Endothelial cell of umbilical vein (primary cell): ENCODE results near the gene BORCS6.
"Not testable (repeated sequence)": the region's sequence is repeated elsewhere in the genome, so short reads cannot be mapped to it uniquely, and the experiment has no call there.

Experiments
- GATA2 ChIP-seq: IDR thresholded peaks from 2 replicates; pipeline ENCODE4 v1.7.0; 2011; ENCODE audit warnings: low read depth, mild to moderate bottlenecking, moderate library complexity, mixed read lengths, low read length; ENCODE audit not compliant: insufficient read length, insufficient read depth
- POLR2A ChIP-seq: IDR thresholded peaks from 2 replicates; pipeline ENCODE4 v1.6.1; 2012; ENCODE audit warnings: low read depth, mild to moderate bottlenecking, control low read depth, low read length
- TF ChIP-seq, protein P1 (sequence below), 2 donors: IDR thresholded peaks; 1 replicate in 1 of 2; 2 replicates in 1 of 2; pipeline ENCODE4 v1.5.1; 2011; ENCODE audit warnings: low read length in 2 of 2, mild to moderate bottlenecking in 2 of 2, moderate library complexity in 2 of 2, control low read depth in 1 of 2, inconsistent platforms in 1 of 2, low read depth in 1 of 2; ENCODE audit not compliant: insufficient read depth in 1 of 2; ENCODE audit errors: extremely low read depth in 1 of 2

DNA sequence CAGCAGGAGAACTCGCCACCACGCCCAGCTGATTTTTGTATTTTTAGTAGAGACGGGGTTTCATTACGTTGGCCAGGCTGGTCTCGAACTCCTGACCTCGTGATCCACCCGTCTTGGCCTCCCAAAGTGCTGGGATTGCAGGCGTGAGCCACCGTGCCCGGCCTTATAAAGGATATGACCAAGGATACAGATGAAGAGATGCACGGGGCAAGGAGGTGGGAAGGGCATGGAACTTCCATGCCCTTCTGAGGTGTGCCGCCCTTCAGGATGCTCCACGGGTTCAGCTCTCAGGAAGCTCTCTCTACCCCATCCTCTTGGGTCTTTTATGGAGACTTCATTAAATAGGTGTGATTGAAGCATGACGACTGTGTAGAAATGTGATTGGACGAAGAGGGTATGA is 24.0 kb upstream of the BORCS6 start:
- TF ChIP-seq, protein P1, sequence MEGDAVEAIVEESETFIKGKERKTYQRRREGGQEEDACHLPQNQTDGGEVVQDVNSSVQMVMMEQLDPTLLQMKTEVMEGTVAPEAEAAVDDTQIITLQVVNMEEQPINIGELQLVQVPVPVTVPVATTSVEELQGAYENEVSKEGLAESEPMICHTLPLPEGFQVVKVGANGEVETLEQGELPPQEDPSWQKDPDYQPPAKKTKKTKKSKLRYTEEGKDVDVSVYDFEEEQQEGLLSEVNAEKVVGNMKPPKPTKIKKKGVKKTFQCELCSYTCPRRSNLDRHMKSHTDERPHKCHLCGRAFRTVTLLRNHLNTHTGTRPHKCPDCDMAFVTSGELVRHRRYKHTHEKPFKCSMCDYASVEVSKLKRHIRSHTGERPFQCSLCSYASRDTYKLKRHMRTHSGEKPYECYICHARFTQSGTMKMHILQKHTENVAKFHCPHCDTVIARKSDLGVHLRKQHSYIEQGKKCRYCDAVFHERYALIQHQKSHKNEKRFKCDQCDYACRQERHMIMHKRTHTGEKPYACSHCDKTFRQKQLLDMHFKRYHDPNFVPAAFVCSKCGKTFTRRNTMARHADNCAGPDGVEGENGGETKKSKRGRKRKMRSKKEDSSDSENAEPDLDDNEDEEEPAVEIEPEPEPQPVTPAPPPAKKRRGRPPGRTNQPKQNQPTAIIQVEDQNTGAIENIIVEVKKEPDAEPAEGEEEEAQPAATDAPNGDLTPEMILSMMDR (IDR thresholded peaks at IDR 0.05; ENCODE audit: extremely low read depth in 1 of 2, insufficient read depth in 1 of 2, low read depth in 1 of 2, low read length in 2 of 2), result not testable (repeated sequence)
- TF ChIP-seq GATA2, POLR2A: not testable (repeated sequence)
